Mononuclear cell (primary cell): ENCODE measurements around the gene CLEC16A. TPM values are rescaled to one million over a fixed set of nuclear protein-coding genes. Genes with fewer than 3 reads are reported as not detected.
"Not testable (repeated sequence)": the region's sequence is repeated elsewhere in the genome, so short reads cannot be mapped to it uniquely, and the experiment has no call there.

ENCODE experiments used
- H3K27me3 ChIP-seq: 2 replicates; pipeline ENCODE4 v1.6.0; 2011; ENCODE audit warnings: low read length, control low read depth; ENCODE audit not compliant: insufficient read depth
- H3K4me1 ChIP-seq: 2 replicates; pipeline ENCODE4 v1.5.1; 2011; ENCODE audit warnings: mild to moderate bottlenecking, low read length, control low read depth; ENCODE audit not compliant: insufficient read depth
- H3K4me3 ChIP-seq: 2 replicates; pipeline ENCODE4 v1.5.1; 2011; ENCODE audit warnings: mild to moderate bottlenecking, low read length, moderate library complexity
- H3K9me3 ChIP-seq: 2 replicates; pipeline ENCODE4 v1.5.1; 2011; ENCODE audit warnings: low read depth, mild to moderate bottlenecking, control low read depth, low read length
- total RNA-seq: library from RNA; depleted of rRNA; stranded (reverse); fragments of >200 nt; gene quantifications from one replicate; pipeline ENCODE4 v1.2.3, GENCODE V29; 2012

The CLEC16A gene
- total RNA-seq, 1 donor, result 26.9 TPM

DNA sequence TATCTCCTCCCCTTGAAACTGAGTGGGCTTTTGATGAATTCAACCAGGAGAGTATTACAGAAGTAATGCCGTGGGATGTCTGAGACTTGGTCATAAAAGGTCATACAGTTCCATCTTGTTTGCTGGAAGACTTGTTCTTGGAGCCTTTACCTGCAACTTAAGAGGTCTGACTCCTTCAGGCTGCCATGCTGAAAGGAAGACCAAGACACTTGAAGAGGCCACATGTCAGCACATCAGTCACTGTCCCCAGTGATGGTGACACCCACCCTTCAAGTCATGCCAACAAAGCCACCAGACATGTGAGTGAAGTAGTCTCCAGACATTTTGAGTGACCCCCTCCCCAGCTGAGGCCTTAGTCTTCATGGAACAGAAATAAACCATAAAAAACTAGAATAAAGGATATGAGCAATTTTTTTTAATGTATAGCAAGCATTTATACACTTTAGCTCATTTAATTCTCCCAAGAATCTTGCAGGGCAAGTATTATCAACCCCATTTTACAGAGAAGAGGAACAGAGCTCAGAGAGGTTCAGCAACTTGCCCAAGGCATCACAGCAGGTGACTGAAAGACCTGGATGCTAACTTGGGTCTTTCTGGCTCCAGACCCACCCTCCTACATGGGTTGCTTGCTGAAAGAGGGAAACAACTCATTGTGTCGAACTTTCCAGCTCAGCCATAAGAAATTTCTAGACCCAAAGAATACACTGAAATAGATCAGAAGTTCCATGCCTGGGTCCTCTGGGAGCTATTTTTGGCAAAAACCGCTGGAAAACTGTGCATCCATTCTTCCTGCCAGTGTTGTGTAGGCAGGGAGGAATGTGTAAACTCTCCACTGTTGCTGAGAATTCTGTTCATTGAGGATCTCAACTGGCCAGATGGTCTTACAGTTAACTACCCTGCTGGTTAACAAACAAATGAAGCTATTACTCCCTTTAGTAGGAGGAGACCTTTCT, 273.6 kb downstream of the CLEC16A start:
- Histone ChIP-seq H3K4me1 (peaks cover 9% of the 10 kb centered on the region), H3K27me3 (no peaks in the 10 kb centered on the region), H3K4me3 (no peak overlapping the region), H3K9me3 (peaks cover 6% of the 10 kb centered on the region)

DNA sequence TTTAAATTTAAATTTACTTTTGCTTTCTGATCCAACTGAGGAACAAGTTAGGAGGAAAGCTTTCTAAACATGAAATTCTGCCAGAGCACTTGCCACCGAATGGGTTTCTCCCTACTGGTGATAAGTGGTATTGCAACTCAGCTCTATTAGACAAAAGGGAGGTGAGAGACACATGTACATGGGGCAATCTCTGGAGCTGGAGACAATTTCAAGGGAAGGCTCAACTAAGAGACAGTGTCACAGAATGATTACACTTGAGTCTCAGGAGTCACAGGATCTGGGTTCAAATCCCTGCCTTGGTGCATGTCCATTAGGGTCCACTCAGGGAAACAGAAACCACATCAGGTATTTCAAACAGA, 274.2 kb downstream of the CLEC16A start:
- Histone ChIP-seq H3K27me3 (no peaks in the 10 kb centered on the region), H3K4me3 (no peak overlapping the region), H3K9me3 (peaks cover 6% of the 10 kb centered on the region), H3K4me1 (peaks cover 14% of the 10 kb centered on the region)

DNA sequence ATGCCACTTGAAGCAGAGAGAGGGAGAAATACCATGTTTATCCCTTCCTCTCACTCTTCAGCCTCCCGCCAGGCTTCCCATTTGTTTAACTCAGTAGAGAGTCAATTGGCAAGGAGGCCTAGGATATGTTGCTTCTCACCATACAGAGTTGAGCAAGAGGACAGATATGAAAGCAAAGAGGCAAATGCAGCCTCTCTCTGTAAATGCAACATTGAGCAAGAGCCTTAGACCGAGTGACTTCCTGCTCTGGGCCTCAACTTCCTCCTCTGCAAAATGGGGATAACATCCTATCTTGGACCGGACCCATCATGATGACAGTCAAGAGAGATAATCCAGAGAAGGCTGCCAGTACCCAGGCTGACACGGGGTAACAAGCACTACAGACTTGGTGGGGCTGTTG, 274.8 kb downstream of the CLEC16A start:
- no peaks in the 10 kb centered on the region for H3K27me3 ChIP-seq
- H3K9me3 ChIP-seq, result peaks cover 6% of the 10 kb centered on the region
- H3K4me1 ChIP-seq, result peaks cover 20% of the 10 kb centered on the region
- H3K4me3 ChIP-seq, result no peak overlapping the region

DNA sequence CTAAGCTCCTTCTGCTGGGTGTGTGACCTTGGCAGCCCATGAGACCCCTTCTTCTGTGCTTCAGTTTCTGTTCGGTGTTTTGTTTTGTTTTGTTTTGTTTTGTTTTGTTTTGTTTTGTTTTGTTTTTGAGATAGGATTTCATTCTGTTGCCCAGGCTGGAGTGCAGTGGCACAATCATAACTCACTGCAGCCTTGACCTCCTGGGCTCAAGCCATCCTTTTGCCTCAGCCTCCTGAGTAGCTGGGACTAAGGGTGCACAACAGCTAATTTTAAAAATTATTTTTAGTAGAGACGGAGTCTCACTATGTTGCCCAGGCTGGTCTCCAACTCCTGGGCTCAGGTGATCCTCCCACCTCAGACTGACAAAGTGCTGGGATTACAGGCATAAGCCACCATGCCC, 276.1 kb downstream of the CLEC16A start:
- H3K4me1 ChIP-seq, result peaks cover 33% of the 10 kb centered on the region
- not testable (repeated sequence) for H3K27me3 ChIP-seq, H3K9me3 ChIP-seq, H3K4me3 ChIP-seq

DNA sequence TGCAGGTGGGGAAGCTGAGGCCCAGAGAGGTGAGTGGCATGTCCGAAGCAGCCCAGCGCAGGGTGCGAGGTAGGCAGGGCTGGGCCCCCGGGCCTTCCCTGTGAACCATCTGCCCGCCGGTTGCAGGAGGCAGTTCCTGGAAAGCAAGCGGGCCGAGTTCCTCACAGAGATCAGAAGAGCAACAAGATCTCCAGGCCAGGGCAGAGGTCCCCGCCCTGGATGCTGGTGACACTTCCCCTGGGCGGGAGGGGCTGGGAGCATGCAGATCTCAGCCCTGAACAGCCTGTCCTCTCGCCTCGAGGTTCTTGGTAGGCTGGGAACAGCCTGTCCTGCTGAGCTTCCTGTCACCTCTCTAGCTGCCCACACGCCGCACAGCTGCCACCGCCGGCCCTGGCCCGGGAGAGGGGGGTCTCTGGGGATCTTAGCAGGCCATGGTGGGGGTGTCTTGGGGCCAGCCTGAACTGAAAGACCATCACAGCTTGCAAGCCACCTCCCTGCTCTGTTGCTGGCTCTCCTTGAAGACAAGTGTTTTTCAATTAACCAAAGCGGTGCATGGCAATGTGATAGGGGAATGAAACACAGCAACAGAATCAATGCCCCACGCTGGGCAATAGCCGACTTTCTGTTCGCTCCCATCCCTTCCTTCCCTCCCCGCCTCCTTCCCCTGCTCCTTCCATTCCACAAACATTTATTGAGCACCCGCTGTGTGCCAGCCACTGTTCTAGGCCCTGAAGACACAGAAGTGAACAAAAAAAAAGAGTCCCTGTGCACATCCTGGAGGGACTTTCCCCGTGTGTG, 279.9 kb downstream of the CLEC16A start:
- no peaks in the 10 kb centered on the region for H3K27me3 ChIP-seq
- no peak overlapping the region for H3K4me3 ChIP-seq
- no peaks in the 10 kb centered on the region for H3K9me3 ChIP-seq
- H3K4me1 ChIP-seq, result peaks cover 31% of the 10 kb centered on the region

DNA sequence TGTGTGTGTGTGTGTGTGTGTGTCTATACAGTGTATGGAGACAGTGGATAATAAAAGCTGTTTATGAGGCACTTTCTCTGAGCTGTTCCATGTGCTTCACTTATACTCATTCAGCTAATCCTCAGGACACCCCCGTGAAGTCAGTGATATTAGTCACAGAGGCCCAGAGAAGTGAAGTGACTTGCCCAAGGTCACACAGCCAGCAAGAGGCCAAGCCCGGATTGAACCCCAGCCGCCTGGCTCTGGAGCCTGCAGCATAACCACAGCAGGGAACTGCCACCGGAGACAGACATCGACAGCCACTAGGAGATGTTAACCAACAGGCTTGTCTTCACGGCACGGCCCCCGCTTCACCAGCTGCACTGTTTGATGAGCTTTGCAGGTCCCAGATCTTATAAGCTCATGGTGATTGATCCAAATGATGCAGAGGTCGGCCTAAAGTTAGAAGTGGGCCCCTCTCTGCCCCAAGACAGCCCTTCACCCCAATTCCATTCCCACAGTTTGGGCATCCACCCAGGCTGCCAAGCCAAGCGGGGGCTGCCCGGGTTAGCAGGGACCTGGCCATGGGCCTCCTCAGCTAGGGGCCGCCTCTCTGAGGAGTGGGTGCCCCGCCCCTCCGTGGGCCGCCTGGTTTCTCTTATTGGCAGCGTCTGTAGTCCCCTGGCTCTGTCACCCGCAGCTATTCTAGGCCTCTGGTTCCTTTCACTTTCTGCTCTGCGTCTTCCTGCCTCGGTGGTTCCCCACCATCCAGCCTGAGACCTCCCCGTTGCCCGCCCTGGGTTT, 280.7 kb downstream of the CLEC16A start:
- H3K9me3 ChIP-seq, result no peaks in the 10 kb centered on the region
- no peaks in the 10 kb centered on the region for H3K27me3 ChIP-seq
- H3K4me3 ChIP-seq, result no peak overlapping the region
- peaks cover 29% of the 10 kb centered on the region for H3K4me1 ChIP-seq

DNA sequence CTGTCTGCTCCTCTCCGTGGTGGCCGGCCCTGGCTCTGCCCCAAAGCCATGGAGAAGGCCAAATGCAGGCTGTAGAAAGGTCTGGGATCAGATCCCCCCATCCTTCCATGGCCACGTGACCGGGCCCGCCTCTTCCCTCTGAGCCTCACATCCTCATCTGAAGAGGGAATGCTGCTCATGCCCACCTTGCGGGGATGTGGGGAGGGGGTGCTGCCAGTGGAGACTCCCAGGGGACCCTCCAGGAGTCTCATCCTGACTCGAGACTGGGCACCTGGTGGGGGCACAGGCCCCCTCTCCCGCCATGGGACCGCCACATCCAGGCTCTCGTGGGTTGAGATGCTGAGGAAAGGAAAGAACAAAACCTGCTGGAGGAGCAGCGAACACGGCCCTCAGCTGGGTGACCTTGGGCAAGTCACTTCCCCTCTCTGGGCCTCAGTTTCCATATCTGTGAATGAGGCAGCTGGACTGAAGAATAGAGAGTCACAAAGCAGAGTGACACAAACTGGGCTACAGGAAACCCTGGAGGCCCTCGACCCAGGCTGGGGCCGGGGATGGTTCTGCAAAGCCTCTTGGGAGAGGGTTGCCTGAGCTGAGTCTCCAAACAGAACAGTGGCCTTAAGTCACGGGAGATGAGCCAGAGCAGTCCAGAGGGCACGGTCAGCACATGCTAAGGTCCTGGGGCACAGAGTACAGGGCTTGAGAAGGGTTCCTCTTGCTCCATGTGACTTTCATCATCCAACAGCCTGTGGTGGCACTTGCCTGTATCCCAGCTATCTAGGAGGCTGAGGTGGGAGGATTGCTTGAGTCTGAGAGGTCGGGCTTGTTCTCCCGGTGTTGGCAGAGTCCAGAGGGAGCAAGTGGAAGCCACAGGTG, 281.5 kb downstream of the CLEC16A start:
- H3K4me3 ChIP-seq, result no peak overlapping the region
- H3K4me1 ChIP-seq, result peaks cover 29% of the 10 kb centered on the region
- no peaks in the 10 kb centered on the region for H3K27me3 ChIP-seq
- H3K9me3 ChIP-seq, result no peaks in the 10 kb centered on the region

DNA sequence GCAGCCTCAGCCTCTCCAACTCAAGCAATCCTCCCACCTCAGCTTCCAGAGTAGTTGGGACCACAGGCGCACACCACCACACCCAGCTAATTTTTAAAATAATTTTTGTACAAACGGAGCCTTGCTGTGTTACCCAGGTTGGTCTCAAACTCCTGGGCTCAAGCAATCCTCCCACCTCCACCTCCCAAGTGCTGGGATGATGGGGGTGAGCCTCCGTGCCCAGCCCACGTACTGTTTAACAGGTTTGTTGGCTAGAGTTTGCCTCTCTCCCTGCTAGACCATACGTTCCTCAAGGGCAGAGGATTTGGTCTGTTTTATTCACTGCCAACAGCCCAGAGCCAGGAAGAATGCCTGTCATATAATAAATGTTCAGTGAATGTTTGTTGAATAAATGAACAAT, 285.1 kb downstream of the CLEC16A start:
- no peaks in the 10 kb centered on the region for H3K27me3 ChIP-seq
- no peak overlapping the region for H3K4me3 ChIP-seq
- peaks cover 47% of the 10 kb centered on the region for H3K4me1 ChIP-seq
- H3K9me3 ChIP-seq, result no peaks in the 10 kb centered on the region

DNA sequence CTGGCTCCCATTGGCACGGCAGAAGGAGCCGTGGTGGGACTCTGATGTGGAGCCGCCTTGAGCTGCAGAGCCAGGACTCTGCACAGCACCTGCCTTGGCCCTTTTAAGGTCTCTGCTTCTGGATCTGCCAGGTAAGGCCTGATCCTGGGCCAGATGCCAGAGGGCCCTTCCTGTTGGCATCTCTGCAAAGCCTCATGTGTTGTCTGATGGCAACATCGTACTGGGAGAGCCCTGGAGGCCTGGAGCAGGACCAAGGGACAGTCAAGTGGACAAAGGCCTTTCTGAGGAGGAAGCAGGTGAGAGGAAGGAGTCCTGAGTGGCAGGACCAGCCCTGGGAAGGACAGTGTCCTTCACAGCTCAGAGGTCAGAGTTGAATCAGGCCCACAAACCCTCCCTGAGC, 285.5 kb downstream of the CLEC16A start:
- Histone ChIP-seq H3K9me3 (no peaks in the 10 kb centered on the region), H3K4me3 (no peak overlapping the region), H3K27me3 (no peaks in the 10 kb centered on the region), H3K4me1 (peaks cover 47% of the 10 kb centered on the region)

DNA sequence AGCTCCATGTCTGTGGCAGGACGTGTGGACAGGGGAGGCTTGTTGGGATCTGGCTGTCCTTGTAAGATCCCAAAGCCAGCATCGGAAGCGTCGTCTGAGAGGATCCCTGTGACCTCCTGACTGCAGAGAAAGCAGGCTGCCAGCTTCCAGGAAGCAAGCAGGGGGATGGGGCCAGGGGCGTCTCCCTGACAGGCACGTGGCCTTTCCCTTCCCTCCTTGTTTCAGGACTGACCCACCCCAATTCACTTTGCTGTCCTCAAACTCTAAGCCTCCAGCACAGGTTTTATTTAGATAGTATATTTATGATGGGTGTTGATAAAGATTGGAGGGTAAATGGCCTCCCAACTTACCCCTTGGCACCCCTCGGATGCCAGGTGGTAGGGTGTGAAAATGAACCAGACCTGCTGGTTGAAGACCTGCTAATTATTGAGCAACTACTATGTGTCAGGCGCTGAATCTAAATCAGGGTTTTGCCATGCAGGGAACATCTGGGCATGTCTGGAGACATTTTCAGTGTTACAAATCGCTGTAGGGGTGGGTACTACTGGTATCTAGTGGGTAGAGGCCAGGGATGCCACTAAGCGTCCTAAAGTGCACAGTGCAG, 287.1 kb downstream of the CLEC16A start:
- Histone ChIP-seq H3K9me3 (no peaks in the 10 kb centered on the region), H3K4me3 (no peak overlapping the region), H3K4me1 (peaks cover 47% of the 10 kb centered on the region), H3K27me3 (no peaks in the 10 kb centered on the region)

Other genes starting within 250 kb of the CLEC16A start
- gene TEKT5, start 249.6 kb upstream of the CLEC16A start, total RNA-seq, result not detected
- gene NUBP1, start 200.7 kb upstream of the CLEC16A start, total RNA-seq, result 22.8 TPM
- not detected for gene TVP23A, start 125.8 kb upstream of the CLEC16A start, total RNA-seq
- gene CIITA, start 67.4 kb upstream of the CLEC16A start, total RNA-seq, result 10.4 TPM
- 7.5 TPM for gene DEXI, start 2.1 kb upstream of the CLEC16A start, total RNA-seq